ENCODE data around the gene IPCEF1.

Gene IPCEF1

GRCh38 chr6:154373971-154374370 is 17.4 kb upstream of the IPCEF1 start:
- DNase-seq (ENCODE audit: low read depth in 2 of 2): no peak

- no peak for DNase-seq (ENCODE audit: low read depth in 2 of 2)
Observed at GRCh38 chr6:154371281-154371680, 14.7 kb upstream of the IPCEF1 start.

- DNase-seq (ENCODE audit: low read depth in 2 of 2): no peak
Observed at GRCh38 chr6:154370545-154370944, 13.9 kb upstream of the IPCEF1 start.

- DNase-seq (ENCODE audit: low read depth in 2 of 2): no peak
Observed at GRCh38 chr6:154367839-154368695, 11.5 kb upstream of the IPCEF1 start.

DNA sequence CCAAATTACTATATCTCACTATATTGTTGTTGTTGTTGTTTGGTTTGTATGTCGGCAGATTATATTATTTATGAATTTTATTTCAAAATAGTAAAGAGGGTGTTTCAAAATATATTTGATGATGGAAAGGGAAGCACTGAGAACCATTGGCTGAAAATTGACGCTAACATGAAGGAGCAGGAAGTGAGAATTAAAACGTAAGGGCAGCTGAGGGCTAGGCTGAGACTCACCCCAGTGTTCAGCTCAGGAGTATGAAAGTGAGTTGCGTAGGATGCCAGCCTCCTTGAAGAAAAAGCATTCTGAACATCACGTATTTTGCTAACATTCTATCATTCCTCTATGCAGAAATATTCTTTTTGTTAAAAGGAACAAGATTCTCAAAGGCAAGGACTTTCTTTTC is 10.7 kb upstream of the IPCEF1 start:
- DNase-seq (ENCODE audit: low read depth in 2 of 2): no peak

- no peak for DNase-seq (ENCODE audit: low read depth in 2 of 2)
Observed at GRCh38 chr6:154363821-154364220, 7.2 kb upstream of the IPCEF1 start.

DNA sequence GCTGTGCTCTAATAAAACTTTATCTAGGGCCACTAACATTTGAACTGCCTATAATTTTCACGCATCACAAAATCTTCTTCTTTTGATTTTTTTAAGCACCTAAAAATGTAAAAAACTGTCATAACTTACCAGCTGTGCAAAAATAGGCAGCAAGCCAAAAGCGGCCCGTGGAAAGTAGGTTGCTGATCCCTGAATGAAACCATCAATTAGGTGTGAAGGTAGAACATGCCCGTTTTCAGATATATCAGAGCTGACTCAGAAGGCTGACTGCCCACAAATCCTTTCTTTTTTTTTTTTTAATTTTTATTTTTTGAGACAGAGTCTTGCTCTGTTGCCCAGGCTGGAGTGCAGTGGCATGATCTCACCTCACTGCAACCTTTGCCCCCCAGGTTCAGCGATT is 4.9 kb upstream of the IPCEF1 start:
- DNase-seq (ENCODE audit: low read depth in 2 of 2): no peak

DNA sequence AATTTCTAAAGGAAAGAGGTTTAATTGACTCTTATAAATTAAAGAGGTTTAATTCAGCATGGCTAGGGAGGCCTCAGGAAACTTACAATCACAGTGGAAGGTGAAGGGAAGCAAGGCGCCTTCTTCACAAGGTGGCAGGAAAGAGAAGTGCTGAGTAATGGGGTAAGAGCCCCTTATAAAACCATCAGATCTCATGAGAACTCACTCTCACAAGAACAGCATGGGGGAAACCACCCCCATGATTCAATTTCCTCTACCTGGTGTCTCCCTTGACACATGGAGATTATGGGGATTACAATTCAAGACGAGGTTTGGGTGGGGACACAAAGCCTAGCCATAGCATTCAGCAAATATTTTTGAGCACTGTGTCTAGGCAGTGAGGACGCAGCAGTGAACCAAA is 3.9 kb upstream of the IPCEF1 start:
- DNase-seq (ENCODE audit: low read depth in 2 of 2): no peak

- DNase-seq (ENCODE audit: low read depth in 2 of 2): no peak
Observed at GRCh38 chr6:154359679-154360078, 3.1 kb upstream of the IPCEF1 start.

- no peak for DNase-seq (ENCODE audit: low read depth in 2 of 2)
Observed at GRCh38 chr6:154359161-154359574, 2.6 kb upstream of the IPCEF1 start.

DNA sequence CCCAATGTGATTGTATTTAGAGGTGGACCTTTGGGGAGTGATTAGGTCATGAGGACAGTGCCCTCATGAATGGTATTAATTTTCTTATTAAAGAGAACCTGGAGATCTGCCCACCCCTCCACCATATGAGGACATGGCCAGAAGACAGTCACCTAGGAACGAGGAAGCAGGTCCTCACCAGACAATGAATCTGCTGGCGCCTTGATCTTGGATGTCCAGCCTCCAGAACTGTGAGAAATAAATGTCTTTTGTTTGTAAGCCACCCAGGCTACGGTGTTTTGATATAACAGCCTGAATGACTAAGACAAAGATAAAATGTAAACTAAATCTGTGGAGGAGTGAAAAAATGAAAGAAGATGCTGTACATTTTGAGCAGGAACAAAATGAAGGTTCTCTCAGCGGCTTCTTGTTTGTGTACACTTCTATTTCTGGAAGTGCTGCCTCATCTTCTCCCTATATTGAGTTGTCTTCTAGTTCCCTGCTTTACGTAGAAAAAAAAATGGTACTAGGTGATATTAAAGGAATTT is 1.5 kb upstream of the IPCEF1 start:
- no peak for DNase-seq (ENCODE audit: low read depth in 2 of 2)

DNA sequence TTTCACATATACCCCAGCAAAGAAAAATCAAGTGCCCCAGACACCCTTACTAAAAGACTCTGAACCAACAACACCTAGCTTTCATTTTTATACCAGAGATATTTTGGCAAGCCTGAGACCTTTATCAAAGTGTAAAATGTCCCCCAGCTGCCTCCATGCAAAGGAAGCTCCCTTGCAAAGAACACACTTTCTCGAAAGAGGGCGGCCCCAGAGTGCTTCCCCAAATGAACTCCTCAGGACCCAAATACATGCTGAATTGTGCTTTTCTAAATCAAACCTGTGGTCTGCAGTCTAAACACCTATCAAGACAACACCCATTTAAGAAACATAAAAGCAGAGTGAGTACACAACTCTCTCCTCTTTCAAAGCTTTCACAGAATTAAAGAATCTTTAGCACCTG is 490 bp downstream of the IPCEF1 start:
- no peak for DNase-seq (ENCODE audit: low read depth in 2 of 2)

DNA sequence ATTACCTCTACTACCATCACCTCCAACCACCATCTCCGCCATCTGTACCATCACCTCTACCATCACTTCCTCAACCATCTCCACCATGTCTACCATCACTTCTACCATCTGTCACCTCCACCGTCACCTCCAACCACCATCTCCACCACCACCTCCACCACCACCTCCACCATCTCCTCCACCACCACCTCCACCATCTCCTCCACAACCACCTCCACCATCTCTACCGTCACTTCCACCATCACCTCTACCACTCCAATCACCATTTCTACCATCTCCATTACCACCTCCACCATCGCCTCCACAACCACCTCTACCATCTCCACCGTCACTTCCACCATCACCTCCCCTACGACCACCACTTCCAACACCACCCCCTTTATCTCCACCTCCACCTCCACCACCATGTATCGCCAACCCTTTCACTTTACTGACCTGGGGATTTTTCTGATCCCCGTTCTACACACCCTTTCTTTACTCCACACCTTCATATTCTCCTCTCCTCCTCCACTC is 2.3 kb downstream of the IPCEF1 start:
- DNase-seq (ENCODE audit: low read depth in 2 of 2): no peak

DNA sequence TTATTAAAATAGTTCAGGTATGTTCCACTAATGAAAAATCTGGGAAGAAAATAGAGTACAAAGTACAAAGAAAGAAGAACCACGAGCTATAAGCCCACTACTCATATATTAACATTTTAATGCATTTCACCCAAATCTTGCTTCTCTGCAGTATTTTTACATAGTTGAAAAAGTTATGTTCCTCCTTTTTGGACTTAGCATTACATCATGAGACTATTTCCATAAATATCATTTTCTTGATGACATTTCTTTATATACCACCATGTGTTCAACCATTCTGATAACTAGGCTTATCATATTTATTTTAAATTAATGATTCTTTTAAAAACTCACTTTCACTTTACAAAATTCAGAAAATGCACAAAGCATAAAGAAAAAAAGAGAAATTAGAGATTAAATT is 3.0 kb downstream of the IPCEF1 start:
- DNase-seq (ENCODE audit: low read depth in 2 of 2): no peak

GRCh38 chr6:154352898-154353585 is 3.6 kb downstream of the IPCEF1 start:
- peak; percentile 37 to 57 for DNase-seq (ENCODE audit: low read depth in 2 of 2)

- DNase-seq (ENCODE audit: low read depth in 2 of 2): no peak
Observed at GRCh38 chr6:154350293-154350692, 6.3 kb downstream of the IPCEF1 start.

GRCh38 chr6:154347981-154348380 is 8.6 kb downstream of the IPCEF1 start:
- DNase-seq (ENCODE audit: low read depth in 2 of 2): no peak

GRCh38 chr6:154345811-154346210 is 10.8 kb downstream of the IPCEF1 start:
- DNase-seq (ENCODE audit: low read depth in 2 of 2): no peak

DNA sequence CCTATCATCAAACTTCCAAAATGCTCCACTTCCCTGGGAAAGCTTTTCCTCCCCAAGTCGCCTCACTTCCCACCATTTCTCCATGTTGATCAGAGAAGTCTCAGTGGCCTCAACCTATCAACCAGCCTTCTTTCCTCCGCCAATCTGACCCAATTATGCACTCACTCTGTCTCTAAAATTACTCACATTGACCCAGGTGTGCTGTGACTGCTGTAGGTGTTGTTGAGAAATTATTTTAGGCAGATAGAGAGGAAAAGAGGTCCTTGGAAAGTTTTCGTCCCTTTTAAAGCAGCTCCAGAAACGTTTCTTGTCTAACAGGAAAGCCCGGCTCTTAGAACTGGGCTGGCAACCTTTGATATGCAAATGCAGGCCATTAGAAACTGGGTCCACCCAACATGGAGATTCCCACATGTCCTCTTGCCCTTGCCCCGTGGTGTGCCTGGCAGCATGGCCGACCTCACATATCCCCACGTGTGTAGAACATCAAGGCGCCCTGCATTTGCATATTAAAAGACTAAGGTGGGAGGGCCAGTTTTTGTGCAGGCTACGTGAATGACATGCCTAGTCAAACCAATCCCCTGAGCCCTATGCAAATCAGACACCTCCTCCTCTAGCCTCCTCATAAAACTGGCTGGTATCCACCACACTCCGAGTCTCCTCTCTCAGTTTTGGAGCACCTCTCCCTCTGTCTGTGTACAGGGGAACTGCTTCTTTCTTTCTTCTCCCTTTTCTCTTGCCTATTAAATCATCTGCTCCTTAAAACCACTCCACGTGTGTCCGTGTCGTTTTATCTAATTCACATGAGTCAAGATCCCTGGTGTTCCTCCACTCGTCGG is 12.9 kb downstream of the IPCEF1 start:
- no peak for DNase-seq (ENCODE audit: low read depth in 2 of 2)

- no peak for DNase-seq (ENCODE audit: low read depth in 2 of 2)
Observed at GRCh38 chr6:154341871-154342270, 14.7 kb downstream of the IPCEF1 start.

DNA sequence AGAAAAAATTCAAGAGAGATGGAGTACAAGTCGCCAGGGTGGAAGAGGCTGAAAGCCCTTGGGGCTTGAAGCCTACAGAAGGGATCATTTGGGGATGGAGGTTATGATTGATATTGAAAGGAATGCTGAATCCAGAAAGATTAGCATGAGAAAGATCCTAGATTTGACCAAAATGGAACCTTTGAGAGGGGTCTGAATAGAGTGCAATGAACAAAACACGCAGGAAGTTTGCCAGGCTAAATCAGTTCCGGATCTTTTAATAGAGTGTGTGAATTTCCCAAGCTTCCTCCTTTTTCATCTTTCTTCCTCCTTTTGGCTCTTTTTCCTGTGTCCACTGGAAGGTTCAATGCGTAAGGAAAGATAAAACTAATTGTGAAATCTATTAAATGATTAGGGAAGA is 15.3 kb downstream of the IPCEF1 start:
- DNase-seq (ENCODE audit: low read depth in 2 of 2): no peak

All from stimulated activated CD4-positive, alpha-beta T cell treated with anti-CD3 and anti-CD28 coated beads, Interleukin-15, amount 100 ng/mL, for 48 hours (primary cell).